Measurements from ENCODE around the gene CTF1.

CTF1 gene

GRCh38 chr16:30920891-30921290 lies 24.5 kb downstream of the CTF1 start:
- H3K27ac ChIP-seq (ENCODE audit: low read depth, low read length) = no peak overlapping the region
- H3K36me3 ChIP-seq (ENCODE audit: insufficient read depth, low read length) = no peaks in the 10 kb centered on the region
- peaks cover 21% of the 10 kb centered on the region for H3K4me1 ChIP-seq (ENCODE audit: insufficient read depth, low read length)
- H3K9me3 ChIP-seq (ENCODE audit: low read length) = no peaks in the 10 kb centered on the region
- no peak overlapping the region for H3K4me3 ChIP-seq (ENCODE audit: low read depth in 1 of 2, low read length in 2 of 2)
- no peak overlapping the region for H3K9ac ChIP-seq (ENCODE audit: low read length)
- no peaks in the 10 kb centered on the region for H3K27me3 ChIP-seq (ENCODE audit: control insufficient read depth in 1 of 2, insufficient read depth in 2 of 2, low read length in 2 of 2)

- Histone ChIP-seq H3K27me3 (ENCODE audit: control insufficient read depth in 1 of 2, insufficient read depth in 2 of 2, low read length in 2 of 2) (no peaks in the 10 kb centered on the region), H3K4me1 (ENCODE audit: insufficient read depth, low read length) (peaks cover 21% of the 10 kb centered on the region), H3K4me3 (ENCODE audit: low read depth in 1 of 2, low read length in 2 of 2) (peak overlapping the region in 1 of 2 donors; percentile 83), H3K36me3 (ENCODE audit: insufficient read depth, low read length) (no peaks in the 10 kb centered on the region), H3K9me3 (ENCODE audit: low read length) (no peaks in the 10 kb centered on the region), H3K27ac (ENCODE audit: low read depth, low read length) (peak overlapping the region; percentile 82), H3K9ac (ENCODE audit: low read length) (peak overlapping the region; percentile 18)
These were observed 25.0 kb downstream of the CTF1 start for GRCh38 chr16:30921459-30921747.

- H3K27ac ChIP-seq (ENCODE audit: low read depth, low read length) = peak overlapping the region; percentile 82
These were observed 25.5 kb downstream of the CTF1 start for GRCh38 chr16:30921748-30922419.

GRCh38 chr16:30922420-30922959 lies 26.1 kb downstream of the CTF1 start:
- peak overlapping the region; percentile 58 to 83 for H3K4me3 ChIP-seq (ENCODE audit: low read depth in 1 of 2, low read length in 2 of 2)
- peak overlapping the region; percentile 82 for H3K27ac ChIP-seq (ENCODE audit: low read depth, low read length)
- peak overlapping the region; percentile 35 for H3K9ac ChIP-seq (ENCODE audit: low read length)
- H3K36me3 ChIP-seq (ENCODE audit: insufficient read depth, low read length) = no peaks in the 10 kb centered on the region
- no peaks in the 10 kb centered on the region for H3K9me3 ChIP-seq (ENCODE audit: low read length)
- no peaks in the 10 kb centered on the region for H3K27me3 ChIP-seq (ENCODE audit: control insufficient read depth in 1 of 2, insufficient read depth in 2 of 2, low read length in 2 of 2)
- H3K4me1 ChIP-seq (ENCODE audit: insufficient read depth, low read length) = peaks cover 21% of the 10 kb centered on the region

More at GRCh38 chr16:30921748-30922419, 25.5 kb downstream of the CTF1 start:
- H3K36me3 ChIP-seq (ENCODE audit: insufficient read depth, low read length) = no peaks in the 10 kb centered on the region
- H3K9ac ChIP-seq (ENCODE audit: low read length) = peak overlapping the region; percentile 18
- peaks cover 21% of the 10 kb centered on the region for H3K4me1 ChIP-seq (ENCODE audit: insufficient read depth, low read length)
- H3K9me3 ChIP-seq (ENCODE audit: low read length) = no peaks in the 10 kb centered on the region
- H3K4me3 ChIP-seq (ENCODE audit: low read depth in 1 of 2, low read length in 2 of 2) = peak overlapping the region; percentile 28 to 83
- no peaks in the 10 kb centered on the region for H3K27me3 ChIP-seq (ENCODE audit: control insufficient read depth in 1 of 2, insufficient read depth in 2 of 2, low read length in 2 of 2)

GRCh38 chr16:30922960-30923535 lies 26.6 kb downstream of the CTF1 start:
- H3K9ac ChIP-seq (ENCODE audit: low read length) = peak overlapping the region; percentile 35
- H3K36me3 ChIP-seq (ENCODE audit: insufficient read depth, low read length) = no peaks in the 10 kb centered on the region
- no peaks in the 10 kb centered on the region for H3K9me3 ChIP-seq (ENCODE audit: low read length)
- no peaks in the 10 kb centered on the region for H3K27me3 ChIP-seq (ENCODE audit: control insufficient read depth in 1 of 2, insufficient read depth in 2 of 2, low read length in 2 of 2)
- H3K4me1 ChIP-seq (ENCODE audit: insufficient read depth, low read length) = peaks cover 21% of the 10 kb centered on the region
- H3K27ac ChIP-seq (ENCODE audit: low read depth, low read length) = peak overlapping the region; percentile 77
- H3K4me3 ChIP-seq (ENCODE audit: low read depth in 1 of 2, low read length in 2 of 2) = peak overlapping the region; percentile 77 to 81

GRCh38 chr16:30923554-30924075 lies 27.2 kb downstream of the CTF1 start, which contains the start of gene FBXL19:
TSS of gene FBXL19 (plus strand) at chr16:30923572. CDS start at chr16:30925755, 2,183 bp downstream.
- Histone ChIP-seq H3K9me3 (ENCODE audit: low read length) (no peaks in the 10 kb centered on the region), H3K27me3 (ENCODE audit: control insufficient read depth in 1 of 2, insufficient read depth in 2 of 2, low read length in 2 of 2) (no peaks in the 10 kb centered on the region), H3K36me3 (ENCODE audit: insufficient read depth, low read length) (no peaks in the 10 kb centered on the region), H3K27ac (ENCODE audit: low read depth, low read length) (peak within 1 kb of the TSS; percentile 82), H3K4me3 (ENCODE audit: low read depth in 1 of 2, low read length in 2 of 2) (peak within 1 kb of the TSS; percentile 77 to 83), H3K4me1 (ENCODE audit: insufficient read depth, low read length) (peaks cover 21% of the 10 kb centered on the region), H3K9ac (ENCODE audit: low read length) (peak within 1 kb of the TSS; percentile 35)

- no peaks in the 10 kb centered on the region for H3K27me3 ChIP-seq (ENCODE audit: control insufficient read depth in 1 of 2, insufficient read depth in 2 of 2, low read length in 2 of 2)
- H3K4me3 ChIP-seq (ENCODE audit: low read depth in 1 of 2, low read length in 2 of 2) = peak overlapping the region; percentile 43 to 77
- peaks cover 21% of the 10 kb centered on the region for H3K4me1 ChIP-seq (ENCODE audit: insufficient read depth, low read length)
- H3K9ac ChIP-seq (ENCODE audit: low read length) = no peak overlapping the region
- no peaks in the 10 kb centered on the region for H3K9me3 ChIP-seq (ENCODE audit: low read length)
- peak overlapping the region; percentile 77 for H3K27ac ChIP-seq (ENCODE audit: low read depth, low read length)
- no peaks in the 10 kb centered on the region for H3K36me3 ChIP-seq (ENCODE audit: insufficient read depth, low read length)
These were observed 27.9 kb downstream of the CTF1 start for GRCh38 chr16:30924076-30924912.

GRCh38 chr16:30924913-30925631 lies 28.7 kb downstream of the CTF1 start:
- Histone ChIP-seq H3K27me3 (ENCODE audit: control insufficient read depth in 1 of 2, insufficient read depth in 2 of 2, low read length in 2 of 2) (no peaks in the 10 kb centered on the region), H3K9ac (ENCODE audit: low read length) (no peak overlapping the region), H3K36me3 (ENCODE audit: insufficient read depth, low read length) (no peaks in the 10 kb centered on the region)

GRCh38 chr16:30925632-30925987 lies 29.2 kb downstream of the CTF1 start:
- no peaks in the 10 kb centered on the region for H3K27me3 ChIP-seq (ENCODE audit: control insufficient read depth in 1 of 2, insufficient read depth in 2 of 2, low read length in 2 of 2)
- no peaks in the 10 kb centered on the region for H3K9me3 ChIP-seq (ENCODE audit: low read length)
- peaks cover 21% of the 10 kb centered on the region for H3K4me1 ChIP-seq (ENCODE audit: insufficient read depth, low read length)
- H3K27ac ChIP-seq (ENCODE audit: low read depth, low read length) = no peak overlapping the region
- peaks cover 2% of the 10 kb centered on the region for H3K36me3 ChIP-seq (ENCODE audit: insufficient read depth, low read length)
- H3K9ac ChIP-seq (ENCODE audit: low read length) = no peak overlapping the region
- no peak overlapping the region for H3K4me3 ChIP-seq (ENCODE audit: low read depth in 1 of 2, low read length in 2 of 2)

More at GRCh38 chr16:30924913-30925631, 28.7 kb downstream of the CTF1 start:
- Histone ChIP-seq H3K4me1 (ENCODE audit: insufficient read depth, low read length) (peaks cover 21% of the 10 kb centered on the region), H3K27ac (ENCODE audit: low read depth, low read length) (peak overlapping the region; percentile 77), H3K4me3 (ENCODE audit: low read depth in 1 of 2, low read length in 2 of 2) (peak overlapping the region; percentile 43 to 77), H3K9me3 (ENCODE audit: low read length) (no peaks in the 10 kb centered on the region)

GRCh38 chr16:30925995-30926811 lies 29.8 kb downstream of the CTF1 start:
- H3K9me3 ChIP-seq (ENCODE audit: low read length) = no peaks in the 10 kb centered on the region
- H3K9ac ChIP-seq (ENCODE audit: low read length) = no peak overlapping the region
- H3K4me1 ChIP-seq (ENCODE audit: insufficient read depth, low read length) = peaks cover 16% of the 10 kb centered on the region
- H3K4me3 ChIP-seq (ENCODE audit: low read depth in 1 of 2, low read length in 2 of 2) = no peak overlapping the region
- no peak overlapping the region for H3K27ac ChIP-seq (ENCODE audit: low read depth, low read length)
- H3K36me3 ChIP-seq (ENCODE audit: insufficient read depth, low read length) = peaks cover 8% of the 10 kb centered on the region
- H3K27me3 ChIP-seq (ENCODE audit: control insufficient read depth in 1 of 2, insufficient read depth in 2 of 2, low read length in 2 of 2) = no peaks in the 10 kb centered on the region
